Adipocyte (in vitro differentiated cells): ENCODE results near the gene ATG101.

Source experiments
- DNase-seq: peaks from one replicate; pipeline ENCODE4 v3.0.0-alpha.2; 2015; ENCODE audit warnings: low read depth
- H3K27me3 ChIP-seq: replicated peaks from 2 replicates; pipeline ENCODE4 v1.7.0; 2013; ENCODE audit warnings: mild to moderate bottlenecking, low read length, moderate library complexity; ENCODE audit not compliant: control insufficient read depth, insufficient read depth
- H3K36me3 ChIP-seq: 2 replicates; pipeline ENCODE4 v1.7.0; 2013; ENCODE audit warnings: low read length, mild to moderate bottlenecking, moderate library complexity; ENCODE audit not compliant: control insufficient read depth, insufficient read depth, severe bottlenecking
- H3K4me1 ChIP-seq: 2 replicates; pipeline ENCODE4 v1.7.0; 2013; ENCODE audit warnings: mild to moderate bottlenecking, low read length, moderate library complexity; ENCODE audit not compliant: control insufficient read depth, insufficient read depth
- H3K4me3 ChIP-seq: 2 replicates; pipeline ENCODE4 v1.7.0; 2013; ENCODE audit warnings: mild to moderate bottlenecking, low read length, moderate library complexity
- H3K9ac ChIP-seq: 2 replicates; pipeline ENCODE4 v1.7.0; 2013; ENCODE audit warnings: mild to moderate bottlenecking, low read length, moderate library complexity
- H3K9me3 ChIP-seq: 2 replicates; pipeline ENCODE4 v1.7.0; 2013; ENCODE audit warnings: mild to moderate bottlenecking, low read length, moderate library complexity; ENCODE audit not compliant: control insufficient read depth

The ATG101 gene

GRCh38 chr12:52054231-52054832, 15.4 kb upstream of the ATG101 start:
- Histone ChIP-seq H3K4me3 (no peak overlapping the region), H3K9me3 (no peaks in the 10 kb centered on the region), H3K4me1 (peaks cover 22% of the 10 kb centered on the region), H3K27me3 (no peaks in the 10 kb centered on the region), H3K36me3 (no peaks in the 10 kb centered on the region), H3K9ac (no peak overlapping the region)
- no peak for DNase-seq

- Histone ChIP-seq H3K27me3 (no peaks in the 10 kb centered on the region), H3K36me3 (no peaks in the 10 kb centered on the region), H3K4me3 (no peak overlapping the region), H3K4me1 (peaks cover 21% of the 10 kb centered on the region), H3K9ac (no peak overlapping the region), H3K9me3 (no peaks in the 10 kb centered on the region)
- no peak for DNase-seq
Observed at GRCh38 chr12:52054833-52055730, 14.7 kb upstream of the ATG101 start.

- Histone ChIP-seq H3K9me3 (no peaks in the 10 kb centered on the region), H3K9ac (no peak overlapping the region), H3K27me3 (no peaks in the 10 kb centered on the region), H3K4me3 (no peak overlapping the region), H3K36me3 (no peaks in the 10 kb centered on the region), H3K4me1 (peaks cover 15% of the 10 kb centered on the region)
- DNase-seq = no peak
Observed at GRCh38 chr12:52055731-52056711, 13.8 kb upstream of the ATG101 start.

GRCh38 chr12:52056801-52057637, 12.8 kb upstream of the ATG101 start:
- Histone ChIP-seq H3K36me3 (no peaks in the 10 kb centered on the region), H3K9me3 (no peaks in the 10 kb centered on the region), H3K4me1 (peaks cover 9% of the 10 kb centered on the region), H3K4me3 (no peak overlapping the region), H3K27me3 (no peaks in the 10 kb centered on the region), H3K9ac (no peak overlapping the region)
- DNase-seq = no peak

- no peaks in the 10 kb centered on the region for H3K36me3 ChIP-seq
Observed at GRCh38 chr12:52057638-52058576, 11.9 kb upstream of the ATG101 start.

GRCh38 chr12:52058631-52059361, 11.0 kb upstream of the ATG101 start:
- peaks cover 6% of the 10 kb centered on the region for H3K4me1 ChIP-seq
- no peak overlapping the region for H3K4me3 ChIP-seq
- no peaks in the 10 kb centered on the region for H3K9me3 ChIP-seq
- no peaks in the 10 kb centered on the region for H3K36me3 ChIP-seq
- H3K27me3 ChIP-seq = no peaks in the 10 kb centered on the region
- DNase-seq = no peak
- no peak overlapping the region for H3K9ac ChIP-seq

More at GRCh38 chr12:52057638-52058576, 11.9 kb upstream of the ATG101 start:
- no peak for DNase-seq
- H3K9me3 ChIP-seq = no peaks in the 10 kb centered on the region
- H3K4me1 ChIP-seq = peaks cover 6% of the 10 kb centered on the region
- no peaks in the 10 kb centered on the region for H3K27me3 ChIP-seq
- no peak overlapping the region for H3K4me3 ChIP-seq
- no peak overlapping the region for H3K9ac ChIP-seq

GRCh38 chr12:52059582-52060497, 9.9 kb upstream of the ATG101 start:
- DNase-seq = no peak
- no peaks in the 10 kb centered on the region for H3K9me3 ChIP-seq

GRCh38 chr12:52060498-52061177, 9.1 kb upstream of the ATG101 start:
- no peaks in the 10 kb centered on the region for H3K36me3 ChIP-seq
- no peak for DNase-seq
- H3K9ac ChIP-seq = no peak overlapping the region
- H3K27me3 ChIP-seq = no peaks in the 10 kb centered on the region
- no peaks in the 10 kb centered on the region for H3K9me3 ChIP-seq
- no peak overlapping the region for H3K4me3 ChIP-seq
- H3K4me1 ChIP-seq = peaks cover 6% of the 10 kb centered on the region

More at GRCh38 chr12:52059582-52060497, 9.9 kb upstream of the ATG101 start:
- Histone ChIP-seq H3K27me3 (no peaks in the 10 kb centered on the region), H3K9ac (no peak overlapping the region), H3K36me3 (no peaks in the 10 kb centered on the region), H3K4me3 (no peak overlapping the region), H3K4me1 (peaks cover 6% of the 10 kb centered on the region)
